ENCODE results near the gene MATCAP1.

MATCAP1 gene

GRCh38 chr16:67183627-67184452 is at the start of gene MATCAP1:
TSS of gene MATCAP1 (minus strand) at chr16:67183963. CDS start at chr16:67180610, 3,353 bp downstream.
- peak; percentile 99 for DNase-seq

- no peak for DNase-seq
Observed at GRCh38 chr16:67230809-67231660, 47.3 kb upstream of the MATCAP1 start.

GRCh38 chr16:67229906-67230808 is 46.4 kb upstream of the MATCAP1 start:
- no peak for DNase-seq

- DNase-seq: no peak
Observed at GRCh38 chr16:67228905-67229304, 45.1 kb upstream of the MATCAP1 start.

- no peak for DNase-seq
Observed at GRCh38 chr16:67228034-67228785, 44.4 kb upstream of the MATCAP1 start.

- no peak for DNase-seq
Observed at GRCh38 chr16:67227567-67227921, 43.8 kb upstream of the MATCAP1 start.

- peak; percentile 99 for DNase-seq
Observed at GRCh38 chr16:67226804-67227566, 43.2 kb upstream of the MATCAP1 start, which contains the start of gene TMEM208. TSS of gene TMEM208 (plus strand) at chr16:67227130. CDS start at chr16:67227219, 89 bp downstream.

GRCh38 chr16:67226295-67226803 is 42.6 kb upstream of the MATCAP1 start:
- peak in 1 of 2 experiments; percentile 62 for DNase-seq

- no peak for DNase-seq
Observed at GRCh38 chr16:67223992-67224391, 40.2 kb upstream of the MATCAP1 start.

GRCh38 chr16:67216612-67217490 is 33.1 kb upstream of the MATCAP1 start:
- no peak for DNase-seq

GRCh38 chr16:67215706-67216105 is 31.9 kb upstream of the MATCAP1 start:
- no peak for DNase-seq

- no peak for DNase-seq
Observed at GRCh38 chr16:67213197-67214019, 29.6 kb upstream of the MATCAP1 start.

- no peak for DNase-seq
Observed at GRCh38 chr16:67212766-67213165, 29.0 kb upstream of the MATCAP1 start.

- no peak for DNase-seq
Observed at GRCh38 chr16:67211674-67212073, 27.9 kb upstream of the MATCAP1 start.

- no peak for DNase-seq
Observed at GRCh38 chr16:67210069-67210937, 26.5 kb upstream of the MATCAP1 start.

- DNase-seq: no peak
Observed at GRCh38 chr16:67209565-67209964, 25.8 kb upstream of the MATCAP1 start.

- no peak for DNase-seq
Observed at GRCh38 chr16:67208154-67208896, 24.6 kb upstream of the MATCAP1 start.

Data from NCI-H524 (cell line).